Suprapubic skin (tissue), 3 donors: Measurements from ENCODE around the gene FAM83G.

Source experiments
- CTCF ChIP-seq, 2 donors: fragments of 200-600 bp in 1 of 2; fragments of 450-650 bp in 1 of 2; sonication (generic) in 1 of 2; IDR thresholded peaks; one replicate each; pipeline ENCODE4 v1.5.1; 2016 to 2019; ENCODE audit warnings: antibody characterized with exemption in 2 of 2, mild to moderate bottlenecking in 1 of 2, moderate library complexity in 1 of 2
- POLR2A ChIP-seq, 2 donors: fragments of 450-650 bp; IDR thresholded peaks; one replicate each; pipeline ENCODE4 v1.6.1; 2017; ENCODE audit warnings: antibody characterized with exemption in 2 of 2, mild to moderate bottlenecking in 2 of 2, moderate library complexity in 2 of 2

GRCh38 chr17:18968345-18968744, 36.2 kb downstream of the FAM83G start:
- TF ChIP-seq CTCF (IDR thresholded peaks at IDR 0.05) (no peak), POLR2A (IDR thresholded peaks at IDR 0.05) (no peak)
